Measurements from ENCODE around the gene HHIPL1.

DNA sequence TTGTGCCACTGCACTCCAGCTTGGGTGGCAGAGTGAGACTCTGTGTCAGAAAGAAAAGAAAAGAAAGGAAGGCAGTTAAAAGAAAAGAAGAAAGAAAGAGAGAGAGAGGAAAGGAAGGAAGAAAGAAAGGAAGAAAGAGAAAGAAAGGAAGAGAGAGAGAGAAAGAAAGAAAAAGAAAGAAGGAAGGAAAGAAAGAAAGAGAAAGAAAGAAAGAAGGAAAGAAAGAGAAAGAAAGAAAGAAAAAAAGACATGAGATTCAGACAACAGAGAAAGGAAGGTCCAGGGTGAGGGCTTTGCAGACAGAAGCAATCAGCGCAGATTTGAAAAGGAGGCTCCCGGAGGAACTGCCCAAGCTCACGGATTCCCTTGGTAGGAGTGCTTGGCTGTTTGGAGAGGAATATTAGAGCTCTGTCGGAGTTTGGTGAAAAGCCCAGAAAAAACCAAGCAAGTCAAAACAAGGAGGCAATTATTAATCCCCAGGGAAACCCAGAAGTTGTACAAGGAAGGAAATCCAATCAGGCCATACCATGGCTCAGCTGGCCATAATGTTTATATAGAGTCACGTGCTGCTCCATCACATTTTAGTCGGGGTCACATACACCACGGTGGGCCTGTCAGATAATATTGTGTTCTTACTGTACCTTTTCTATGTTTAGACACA is 29.3 kb upstream of the HHIPL1 start:
- TF ChIP-seq, protein P1, sequence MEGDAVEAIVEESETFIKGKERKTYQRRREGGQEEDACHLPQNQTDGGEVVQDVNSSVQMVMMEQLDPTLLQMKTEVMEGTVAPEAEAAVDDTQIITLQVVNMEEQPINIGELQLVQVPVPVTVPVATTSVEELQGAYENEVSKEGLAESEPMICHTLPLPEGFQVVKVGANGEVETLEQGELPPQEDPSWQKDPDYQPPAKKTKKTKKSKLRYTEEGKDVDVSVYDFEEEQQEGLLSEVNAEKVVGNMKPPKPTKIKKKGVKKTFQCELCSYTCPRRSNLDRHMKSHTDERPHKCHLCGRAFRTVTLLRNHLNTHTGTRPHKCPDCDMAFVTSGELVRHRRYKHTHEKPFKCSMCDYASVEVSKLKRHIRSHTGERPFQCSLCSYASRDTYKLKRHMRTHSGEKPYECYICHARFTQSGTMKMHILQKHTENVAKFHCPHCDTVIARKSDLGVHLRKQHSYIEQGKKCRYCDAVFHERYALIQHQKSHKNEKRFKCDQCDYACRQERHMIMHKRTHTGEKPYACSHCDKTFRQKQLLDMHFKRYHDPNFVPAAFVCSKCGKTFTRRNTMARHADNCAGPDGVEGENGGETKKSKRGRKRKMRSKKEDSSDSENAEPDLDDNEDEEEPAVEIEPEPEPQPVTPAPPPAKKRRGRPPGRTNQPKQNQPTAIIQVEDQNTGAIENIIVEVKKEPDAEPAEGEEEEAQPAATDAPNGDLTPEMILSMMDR (IDR thresholded peaks at IDR 0.05) = no peak
- no peak for TF ChIP-seq EZH2 (IDR thresholded peaks at IDR 0.05)
